GM12891 (cell line): ENCODE results near the gene CFAP410.

Experiments used
- POLR2AphosphoS5 ChIP-seq: IDR thresholded peaks from 2 replicates; pipeline ENCODE4 v1.6.1; 2011; ENCODE audit warnings: low read depth, low read length, control low read depth
- TAF1 ChIP-seq: IDR thresholded peaks from 2 replicates; pipeline ENCODE4 v1.6.1; 2011; ENCODE audit warnings: low read depth, low read length, control low read depth

- no peak; the same call in 1 of the 2 replicates for TF ChIP-seq POLR2AphosphoS5
- no peak for TF ChIP-seq TAF1
These were observed 11.6 kb downstream of the CFAP410 start for GRCh38 chr21:44327603-44327974.
